Psoas muscle (tissue), 8 donors: ENCODE measurements around the gene SUMF1. TPM values are rescaled to one million over a fixed set of nuclear protein-coding genes. Genes with fewer than 3 reads are reported as not detected.

Source experiments
- ATAC-seq, 4 donors: fragments of 200-7000 bp; cut with Tn5 transposase; one replicate each; pipeline ENCODE4 v1.9.1; 2020; ENCODE audit warnings: moderate library complexity in 3 of 4, mild to moderate bottlenecking in 2 of 4
- DNase-seq, 2 donors: peaks; one replicate each; pipeline ENCODE4 v3.0.0-alpha.2; 2020
- H3K27ac ChIP-seq: fragments of 200-600 bp; one replicate; pipeline ENCODE4 v1.8.0; 2022
- H3K27me3 ChIP-seq, 3 donors: fragments of 200-600 bp in 1 of 3; one replicate each; pipeline versions ENCODE4 v1.6.1 to v1.8.0; 2013 to 2022; ENCODE audit warnings: low read length in 2 of 3, mild to moderate bottlenecking in 2 of 3, moderate library complexity in 1 of 3; ENCODE audit not compliant: insufficient read depth in 3 of 3
- H3K36me3 ChIP-seq, 2 donors: fragments of 200-600 bp in 1 of 2; one replicate each; pipeline versions ENCODE4 v1.6.1 to v1.8.0; 2013 to 2022; ENCODE audit warnings: low read depth in 1 of 2, mild to moderate bottlenecking in 1 of 2, moderate library complexity in 1 of 2; ENCODE audit not compliant: insufficient read depth in 1 of 2
- H3K4me1 ChIP-seq: fragments of 200-600 bp; one replicate; pipeline ENCODE4 v1.8.0; 2022
- H3K4me3 ChIP-seq: fragments of 200-600 bp; one replicate; pipeline ENCODE4 v1.8.0; 2022; ENCODE audit warnings: mild to moderate bottlenecking
- H3K9me3 ChIP-seq: fragments of 200-600 bp; one replicate; pipeline ENCODE4 v1.8.0; 2022
- CTCF ChIP-seq: fragments of 200-600 bp; IDR thresholded peaks from one replicate; pipeline ENCODE4 v1.8.0; 2022; ENCODE audit warnings: antibody characterized with exemption
- WGBS, 3 donors: extraction: QIAGEN DNeasy Blood & Tissue Kit; methylation state at CpG; one replicate each; pipeline versions ENCODE4 v1.1.6 to v1.1.7; 2013; 5-methylcytosine and 5-hydroxymethylcytosine counted together
- intact Hi-C, 2 donors: fragments of 100-400 bp; cut with DNase I; formaldehyde crosslinking; loops; one replicate each; pipeline versions ENCODE4 v1.11.0 to v1.14.2; 2022
- polyA plus RNA-seq, 3 donors: library from polyadenylated mRNA; stranded (reverse); fragments of 200-250 nt; gene quantifications; one replicate each; pipeline ENCODE4 v1.2.3, GENCODE V29; 2013
- total RNA-seq, 4 donors: library from RNA; stranded (reverse); fragmentation: NEBNext Ultra II Directional in 2 of 4; extraction: Animal tissue kit (Norgen Biotek cat#: 25700) in 2 of 4; gene quantifications; one replicate each; pipeline versions ENCODE4 v1.2.1 to v1.2.4, GENCODE V29; 2021 to 2023
- donor health status: healthy with polysubstance abuse.
- donor health status: DM: no; HTN: no; CAD: no; lungs with moderate emphysema.
- donor health status: Bipolar disorder and iron deficiency.
- donor health status: healthy.
- donor health status: DM: yes; HTN: yes; CAD: no.
- donor health status: DM: no; HTN: no; CAD: no.
- donor health status: DM: no; HTN: no; CAD: no.
- donor health status: DM: yes; HTN: yes; CAD: no.

SUMF1 gene
- total and polyA plus RNA-seq, 7 donors, result 3.0 to 7.6 (median 5.0) TPM

- TF ChIP-seq CTCF, result no peak
- DNase-seq (no peak), ATAC-seq (no peak)
- H3K4me3 ChIP-seq, result no peak overlapping the region
- intact Hi-C loops, result no loop called here
- H3K9me3 ChIP-seq, result no peaks in the 10 kb centered on the region
- H3K27ac ChIP-seq, result no peak overlapping the region
- no peaks in the 10 kb centered on the region for H3K27me3 ChIP-seq
- H3K36me3 ChIP-seq, result no peaks in the 10 kb centered on the region
- H3K4me1 ChIP-seq, result no peaks in the 10 kb centered on the region
Observed at GRCh38 chr3:4341336-4341675, 125.8 kb downstream of the SUMF1 start.

GRCh38 chr3:4340411-4341335 lies 126.4 kb downstream of the SUMF1 start:
- H3K4me3 ChIP-seq, result no peak overlapping the region
- no peak for TF ChIP-seq CTCF
- H3K27me3 ChIP-seq, result no peaks in the 10 kb centered on the region
- ATAC-seq (no peak), DNase-seq (no peak)
- 63 to 78% (median 68%) methylated on average over 6 of the region's 6 CpGs for WGBS, 3 donors
- no peaks in the 10 kb centered on the region for H3K4me1 ChIP-seq
- intact Hi-C loops, result no loop called here
- H3K9me3 ChIP-seq, result no peaks in the 10 kb centered on the region
- no peak overlapping the region for H3K27ac ChIP-seq
- no peaks in the 10 kb centered on the region for H3K36me3 ChIP-seq

- WGBS, 3 donors, result 88 to 98% (median 96%) methylated on average over 4 of the region's 4 CpGs
- Histone ChIP-seq H3K36me3 (no peaks in the 10 kb centered on the region), H3K4me1 (no peaks in the 10 kb centered on the region), H3K4me3 (no peak overlapping the region), H3K27ac (no peak overlapping the region), H3K9me3 (no peaks in the 10 kb centered on the region), H3K27me3 (no peaks in the 10 kb centered on the region)
- ATAC-seq, result no peak
- no peak for DNase-seq
- no peak for TF ChIP-seq CTCF
- intact Hi-C loops, result no loop called here
Observed at GRCh38 chr3:4340077-4340410, 127.0 kb downstream of the SUMF1 start.

DNA sequence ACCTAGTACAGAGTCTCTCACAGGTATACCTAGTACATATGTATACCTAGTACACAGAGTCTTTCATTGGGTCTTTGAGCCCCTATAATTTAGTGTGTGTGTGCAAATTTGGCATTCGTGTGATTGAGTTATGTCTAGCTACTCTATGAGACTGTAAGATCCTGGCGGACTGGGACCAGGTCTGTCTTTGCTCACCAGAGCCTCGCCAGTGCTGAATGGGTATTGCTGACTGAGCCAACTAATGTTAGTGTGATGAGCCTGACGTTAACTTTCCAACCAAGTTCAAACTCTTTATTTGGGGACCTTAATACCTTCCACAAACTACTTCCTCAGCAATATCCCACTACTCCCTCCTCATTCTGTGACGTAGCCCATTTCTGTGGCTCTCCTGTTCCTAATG lies 128.3 kb downstream of the SUMF1 start:
- no peak for TF ChIP-seq CTCF
- Histone ChIP-seq H3K27ac (no peak overlapping the region), H3K27me3 (no peaks in the 10 kb centered on the region), H3K9me3 (no peaks in the 10 kb centered on the region), H3K36me3 (no peaks in the 10 kb centered on the region), H3K4me1 (no peaks in the 10 kb centered on the region), H3K4me3 (no peak overlapping the region)
- DNase-seq (no peak), ATAC-seq (no peak)
- intact Hi-C loops, result no loop called here
- 87 to 95% (median 95%) methylated on average over 5 of the region's 5 CpGs for WGBS, 3 donors
